VCaP (cell line): Measurements from ENCODE around the gene RHO.

ENCODE experiments used
- H3K27ac ChIP-seq: fragments of 450-650 bp; 2 replicates; pipeline ENCODE4 v1.5.1; 2017
- CTCF ChIP-seq: fragments of 450-650 bp; conservative IDR thresholded peaks from 2 replicates; pipeline ENCODE4 v1.5.1; 2017; ENCODE audit warnings: mild to moderate bottlenecking, moderate library complexity

RHO gene

GRCh38 chr3:129549006-129549800 lies 20.8 kb downstream of the RHO start:
- no peak overlapping the region for H3K27ac ChIP-seq
- no peak for TF ChIP-seq CTCF

- no peak for TF ChIP-seq CTCF
- H3K27ac ChIP-seq, result no peak overlapping the region
Measured at GRCh38 chr3:129549805-129550204, 21.4 kb downstream of the RHO start.

GRCh38 chr3:129552287-129553050 lies 24.0 kb downstream of the RHO start:
- no peak for TF ChIP-seq CTCF
- H3K27ac ChIP-seq, result no peak overlapping the region

- no peak for TF ChIP-seq CTCF
- no peak overlapping the region for H3K27ac ChIP-seq
Measured at GRCh38 chr3:129553171-129553570, 24.7 kb downstream of the RHO start.

GRCh38 chr3:129553719-129554118 lies 25.3 kb downstream of the RHO start:
- TF ChIP-seq CTCF, result no peak
- no peak overlapping the region for H3K27ac ChIP-seq

GRCh38 chr3:129554356-129555152 lies 26.1 kb downstream of the RHO start:
- no peak for TF ChIP-seq CTCF
- no peak overlapping the region for H3K27ac ChIP-seq

- H3K27ac ChIP-seq, result no peak overlapping the region
- no peak for TF ChIP-seq CTCF
Measured at GRCh38 chr3:129555153-129555550, 26.7 kb downstream of the RHO start.
